ENCODE measurements around the gene MRPL41.
"Not testable (repeated sequence)": the region's sequence is repeated elsewhere in the genome, so short reads cannot be mapped to it uniquely, and the experiment has no call there.

Gene MRPL41

GRCh38 chr9:137516144-137516917, 35.3 kb upstream of the MRPL41 start:
- H3K4me1 Mint-ChIP-seq: peaks cover 5% of the 10 kb centered on the region
- no peaks in the 10 kb centered on the region for H3K36me3 Mint-ChIP-seq
- ATAC-seq (ENCODE audit: low read depth): no peak
- H3K27ac Mint-ChIP-seq: no peak overlapping the region
- no peaks in the 10 kb centered on the region for H3K27me3 Mint-ChIP-seq
- no peaks in the 10 kb centered on the region for H3K9me3 Mint-ChIP-seq
- DNase-seq (ENCODE audit: low spot score in 2 of 2): no peak
- no peak overlapping the region for H3K4me3 Mint-ChIP-seq

- ATAC-seq (ENCODE audit: low read depth); H3K4me1 Mint-ChIP-seq: not testable (repeated sequence)
Measured at GRCh38 chr9:137518661-137519459, 32.8 kb upstream of the MRPL41 start.

GRCh38 chr9:137519553-137519952, 32.1 kb upstream of the MRPL41 start:
- H3K27ac Mint-ChIP-seq: no peak overlapping the region

More at GRCh38 chr9:137518661-137519459, 32.8 kb upstream of the MRPL41 start:
- not testable (repeated sequence) for DNase-seq (ENCODE audit: low spot score in 2 of 2); H3K27me3 Mint-ChIP-seq; H3K36me3 Mint-ChIP-seq; H3K9me3 Mint-ChIP-seq; H3K4me3 Mint-ChIP-seq; H3K27ac Mint-ChIP-seq

GRCh38 chr9:137520614-137521404, 30.9 kb upstream of the MRPL41 start:
- Mint-ChIP-seq H3K27me3 (no peaks in the 10 kb centered on the region), H3K9me3 (no peaks in the 10 kb centered on the region), H3K36me3 (peaks cover 2% of the 10 kb centered on the region), H3K4me3 (no peak overlapping the region), H3K4me1 (peaks cover 4% of the 10 kb centered on the region), H3K27ac (no peak overlapping the region)
- DNase-seq (ENCODE audit: low spot score in 2 of 2) (no peak), ATAC-seq (ENCODE audit: low read depth) (no peak)

More at GRCh38 chr9:137519553-137519952, 32.1 kb upstream of the MRPL41 start:
- Mint-ChIP-seq H3K27me3 (no peaks in the 10 kb centered on the region), H3K4me3 (no peak overlapping the region), H3K9me3 (no peaks in the 10 kb centered on the region), H3K36me3 (peaks cover 2% of the 10 kb centered on the region), H3K4me1 (no peaks in the 10 kb centered on the region)
- ATAC-seq (ENCODE audit: low read depth) (no peak), DNase-seq (ENCODE audit: low spot score in 2 of 2) (no peak)

GRCh38 chr9:137521405-137521985, 30.2 kb upstream of the MRPL41 start:
- H3K9me3 Mint-ChIP-seq: no peaks in the 10 kb centered on the region
- H3K4me3 Mint-ChIP-seq: no peak overlapping the region
- H3K36me3 Mint-ChIP-seq: peaks cover 2% of the 10 kb centered on the region
- no peak overlapping the region for H3K27ac Mint-ChIP-seq
- no peak for ATAC-seq (ENCODE audit: low read depth)
- no peak for DNase-seq (ENCODE audit: low spot score in 2 of 2)
- peaks cover 4% of the 10 kb centered on the region for H3K4me1 Mint-ChIP-seq
- H3K27me3 Mint-ChIP-seq: no peaks in the 10 kb centered on the region

- Mint-ChIP-seq H3K36me3 (peaks cover 2% of the 10 kb centered on the region), H3K27me3 (no peaks in the 10 kb centered on the region), H3K27ac (no peak overlapping the region), H3K4me3 (no peak overlapping the region), H3K4me1 (peaks cover 4% of the 10 kb centered on the region), H3K9me3 (no peaks in the 10 kb centered on the region)
- ATAC-seq (ENCODE audit: low read depth) (no peak), DNase-seq (ENCODE audit: low spot score in 2 of 2) (no peak)
Measured at GRCh38 chr9:137522746-137523455, 28.8 kb upstream of the MRPL41 start.

- H3K9me3 Mint-ChIP-seq: no peaks in the 10 kb centered on the region
- H3K36me3 Mint-ChIP-seq: peaks cover 2% of the 10 kb centered on the region
- peaks cover 4% of the 10 kb centered on the region for H3K4me1 Mint-ChIP-seq
- DNase-seq (ENCODE audit: low spot score in 2 of 2) (no peak), ATAC-seq (ENCODE audit: low read depth) (no peak)
- no peak overlapping the region for H3K4me3 Mint-ChIP-seq
- no peak overlapping the region for H3K27ac Mint-ChIP-seq
- no peaks in the 10 kb centered on the region for H3K27me3 Mint-ChIP-seq
Measured at GRCh38 chr9:137524161-137524980, 27.3 kb upstream of the MRPL41 start.

- peaks cover 2% of the 10 kb centered on the region for H3K36me3 Mint-ChIP-seq
- H3K4me3 Mint-ChIP-seq: no peak overlapping the region
Measured at GRCh38 chr9:137524981-137525317, 26.7 kb upstream of the MRPL41 start.

GRCh38 chr9:137530331-137530730, 21.3 kb upstream of the MRPL41 start:
- Mint-ChIP-seq H3K4me3 (no peak overlapping the region), H3K27me3 (no peaks in the 10 kb centered on the region), H3K9me3 (no peaks in the 10 kb centered on the region), H3K36me3 (no peaks in the 10 kb centered on the region), H3K4me1 (peaks cover 6% of the 10 kb centered on the region), H3K27ac (no peak overlapping the region)
- no peak for DNase-seq (ENCODE audit: low spot score in 2 of 2)
- no peak for ATAC-seq (ENCODE audit: low read depth)

More at GRCh38 chr9:137524981-137525317, 26.7 kb upstream of the MRPL41 start:
- DNase-seq (ENCODE audit: low spot score in 2 of 2) (no peak), ATAC-seq (ENCODE audit: low read depth) (no peak)
- Mint-ChIP-seq H3K27ac (no peak overlapping the region), H3K4me1 (peaks cover 4% of the 10 kb centered on the region), H3K27me3 (no peaks in the 10 kb centered on the region), H3K9me3 (no peaks in the 10 kb centered on the region)

GRCh38 chr9:137531099-137531765, 20.4 kb upstream of the MRPL41 start:
- Mint-ChIP-seq H3K27me3 (no peaks in the 10 kb centered on the region), H3K4me3 (no peak overlapping the region), H3K9me3 (peaks cover 2% of the 10 kb centered on the region), H3K27ac (no peak overlapping the region), H3K36me3 (no peaks in the 10 kb centered on the region), H3K4me1 (peaks cover 6% of the 10 kb centered on the region)
- ATAC-seq (ENCODE audit: low read depth): no peak
- DNase-seq (ENCODE audit: low spot score in 2 of 2): no peak

GRCh38 chr9:137532891-137533468, 18.7 kb upstream of the MRPL41 start:
- H3K27ac Mint-ChIP-seq; H3K4me3 Mint-ChIP-seq; ATAC-seq (ENCODE audit: low read depth); H3K9me3 Mint-ChIP-seq; H3K36me3 Mint-ChIP-seq; DNase-seq (ENCODE audit: low spot score in 2 of 2); H3K27me3 Mint-ChIP-seq: not testable (repeated sequence)
- peaks cover 11% of the 10 kb centered on the region for H3K4me1 Mint-ChIP-seq
